Activated naive CD4-positive, alpha-beta T cell treated with anti-CD3 and anti-CD28 coated beads for 36 hours (primary cell): ENCODE measurements around the gene NTRK3. TPM values are rescaled to one million over a fixed set of nuclear protein-coding genes. Genes with fewer than 3 reads are reported as not detected.

Source experiments
- CTCF ChIA-PET: fragments of 350-600 bp; sonication (Branson Sonifier 250); formaldehyde crosslinking; loops from one replicate; lab custom pipeline; 2021; ENCODE audit warnings: antibody characterized with exemption; lab: Charles Lee
- DNase-seq: peaks from one replicate; pipeline ENCODE4 v3.0.0-alpha.2; 2020
- H3K27ac Mint-ChIP-seq: one replicate; pipeline ENCODE4 v1.8.0; 2021; ENCODE audit warnings: mild to moderate bottlenecking, mixed read lengths
- H3K27me3 Mint-ChIP-seq: one replicate; pipeline ENCODE4 v1.8.0; 2021; ENCODE audit warnings: low read depth, mixed read lengths
- H3K36me3 Mint-ChIP-seq: one replicate; pipeline ENCODE4 v1.8.0; 2021; ENCODE audit warnings: low read depth, mixed read lengths
- H3K4me1 Mint-ChIP-seq: one replicate; pipeline ENCODE4 v1.8.0; 2021; ENCODE audit warnings: low read depth, mixed read lengths
- H3K4me3 Mint-ChIP-seq: one replicate; pipeline ENCODE4 v1.8.0; 2021; ENCODE audit warnings: mild to moderate bottlenecking, moderate library complexity, mixed read lengths
- H3K9me3 Mint-ChIP-seq: one replicate; pipeline ENCODE4 v1.8.0; 2021; ENCODE audit warnings: mixed read lengths
- intact Hi-C: fragments of 100-400 bp; cut with micrococcal nuclease; formaldehyde crosslinking; loops from one replicate; pipeline ENCODE4 v1.15.1; 2023
- total RNA-seq, 2 experiments: library from RNA; stranded (reverse); gene quantifications; one replicate each; pipeline ENCODE4 v1.2.3, GENCODE V29; 2021

NTRK3 gene
- total RNA-seq, 2 experiments from 2014 or later: 0.95 to 1.4 TPM

GRCh38 chr15:88011533-88011932, 245.0 kb downstream of the NTRK3 start:
- intact Hi-C loops: no loop called here
- DNase-seq: no peak
- H3K4me1 Mint-ChIP-seq: no peaks in the 10 kb centered on the region
- no peaks in the 10 kb centered on the region for H3K36me3 Mint-ChIP-seq
- H3K9me3 Mint-ChIP-seq: no peaks in the 10 kb centered on the region
- no peak overlapping the region for H3K27ac Mint-ChIP-seq
- H3K4me3 Mint-ChIP-seq: no peak overlapping the region
- CTCF ChIA-PET: no interaction called here
- no peaks in the 10 kb centered on the region for H3K27me3 Mint-ChIP-seq

GRCh38 chr15:88006146-88006545, 250.4 kb downstream of the NTRK3 start:
- Mint-ChIP-seq H3K36me3 (no peaks in the 10 kb centered on the region), H3K27me3 (no peaks in the 10 kb centered on the region), H3K9me3 (no peaks in the 10 kb centered on the region), H3K27ac (no peak overlapping the region), H3K4me3 (no peak overlapping the region), H3K4me1 (no peaks in the 10 kb centered on the region)
- DNase-seq: no peak
- intact Hi-C loops: no loop called here
- CTCF ChIA-PET: no interaction called here

GRCh38 chr15:88004399-88004798, 252.1 kb downstream of the NTRK3 start:
- intact Hi-C loops: no loop called here
- H3K9me3 Mint-ChIP-seq: no peaks in the 10 kb centered on the region
- CTCF ChIA-PET: no interaction called here
- DNase-seq: no peak
- H3K27me3 Mint-ChIP-seq: no peaks in the 10 kb centered on the region
- H3K4me3 Mint-ChIP-seq: no peak overlapping the region
- no peak overlapping the region for H3K27ac Mint-ChIP-seq
- H3K36me3 Mint-ChIP-seq: no peaks in the 10 kb centered on the region
- no peaks in the 10 kb centered on the region for H3K4me1 Mint-ChIP-seq

GRCh38 chr15:88003541-88004327, 252.8 kb downstream of the NTRK3 start:
- intact Hi-C loops: no loop called here
- CTCF ChIA-PET: no interaction called here
- H3K9me3 Mint-ChIP-seq: no peaks in the 10 kb centered on the region
- no peak overlapping the region for H3K4me3 Mint-ChIP-seq
- no peak for DNase-seq
- H3K27me3 Mint-ChIP-seq: no peaks in the 10 kb centered on the region
- H3K4me1 Mint-ChIP-seq: no peaks in the 10 kb centered on the region
- no peak overlapping the region for H3K27ac Mint-ChIP-seq
- no peaks in the 10 kb centered on the region for H3K36me3 Mint-ChIP-seq

GRCh38 chr15:88002706-88003105, 253.8 kb downstream of the NTRK3 start:
- Mint-ChIP-seq H3K4me3 (no peak overlapping the region), H3K4me1 (no peaks in the 10 kb centered on the region), H3K27me3 (no peaks in the 10 kb centered on the region), H3K27ac (no peak overlapping the region), H3K36me3 (no peaks in the 10 kb centered on the region), H3K9me3 (no peaks in the 10 kb centered on the region)
- DNase-seq: no peak
- intact Hi-C loops: no loop called here
- CTCF ChIA-PET: no interaction called here

- no peak overlapping the region for H3K27ac Mint-ChIP-seq
- no peaks in the 10 kb centered on the region for H3K36me3 Mint-ChIP-seq
- no peaks in the 10 kb centered on the region for H3K9me3 Mint-ChIP-seq
- H3K4me1 Mint-ChIP-seq: no peaks in the 10 kb centered on the region
- DNase-seq: no peak
- intact Hi-C loops: no loop called here
- H3K27me3 Mint-ChIP-seq: no peaks in the 10 kb centered on the region
- CTCF ChIA-PET: no interaction called here
- no peak overlapping the region for H3K4me3 Mint-ChIP-seq
Observed at GRCh38 chr15:87998630-87999029, 257.9 kb downstream of the NTRK3 start.

GRCh38 chr15:87986776-87987175, 269.8 kb downstream of the NTRK3 start:
- no peaks in the 10 kb centered on the region for H3K9me3 Mint-ChIP-seq
- H3K36me3 Mint-ChIP-seq: no peaks in the 10 kb centered on the region
- no peak for DNase-seq
- no peaks in the 10 kb centered on the region for H3K4me1 Mint-ChIP-seq
- no peak overlapping the region for H3K27ac Mint-ChIP-seq
- intact Hi-C loops: no loop called here
- H3K27me3 Mint-ChIP-seq: peaks cover 2% of the 10 kb centered on the region
- CTCF ChIA-PET: no interaction called here
- H3K4me3 Mint-ChIP-seq: no peak overlapping the region

GRCh38 chr15:87985451-87985850, 271.1 kb downstream of the NTRK3 start:
- Mint-ChIP-seq H3K27me3 (peaks cover 2% of the 10 kb centered on the region), H3K4me3 (no peak overlapping the region), H3K9me3 (no peaks in the 10 kb centered on the region), H3K4me1 (no peaks in the 10 kb centered on the region), H3K27ac (no peak overlapping the region), H3K36me3 (no peaks in the 10 kb centered on the region)
- CTCF ChIA-PET: no interaction called here
- intact Hi-C loops: no loop called here
- DNase-seq: no peak

GRCh38 chr15:87981969-87982368, 274.6 kb downstream of the NTRK3 start:
- no peak overlapping the region for H3K27ac Mint-ChIP-seq
- no peak for DNase-seq
- no peaks in the 10 kb centered on the region for H3K4me1 Mint-ChIP-seq
- no peaks in the 10 kb centered on the region for H3K9me3 Mint-ChIP-seq
- CTCF ChIA-PET: no interaction called here
- H3K4me3 Mint-ChIP-seq: no peak overlapping the region
- H3K27me3 Mint-ChIP-seq: peaks cover 3% of the 10 kb centered on the region
- no peaks in the 10 kb centered on the region for H3K36me3 Mint-ChIP-seq
- intact Hi-C loops: no loop called here

GRCh38 chr15:87977907-87978306, 278.6 kb downstream of the NTRK3 start:
- Mint-ChIP-seq H3K36me3 (no peaks in the 10 kb centered on the region), H3K27ac (no peak overlapping the region), H3K27me3 (peaks cover 2% of the 10 kb centered on the region), H3K4me3 (no peak overlapping the region), H3K9me3 (no peaks in the 10 kb centered on the region), H3K4me1 (no peaks in the 10 kb centered on the region)
- intact Hi-C loops: no loop called here
- CTCF ChIA-PET: no interaction called here
- no peak for DNase-seq

GRCh38 chr15:87976552-87976951, 280.0 kb downstream of the NTRK3 start:
- Mint-ChIP-seq H3K9me3 (no peaks in the 10 kb centered on the region), H3K4me3 (no peak overlapping the region), H3K36me3 (no peaks in the 10 kb centered on the region), H3K27me3 (peaks cover 2% of the 10 kb centered on the region), H3K27ac (no peak overlapping the region), H3K4me1 (no peaks in the 10 kb centered on the region)
- intact Hi-C loops: no loop called here
- DNase-seq: no peak
- CTCF ChIA-PET: no interaction called here

- intact Hi-C loops: no loop called here
- CTCF ChIA-PET: no interaction called here
- H3K27me3 Mint-ChIP-seq: peaks cover 2% of the 10 kb centered on the region
- H3K4me3 Mint-ChIP-seq: no peak overlapping the region
- no peaks in the 10 kb centered on the region for H3K4me1 Mint-ChIP-seq
- H3K9me3 Mint-ChIP-seq: no peaks in the 10 kb centered on the region
- H3K27ac Mint-ChIP-seq: no peak overlapping the region
- H3K36me3 Mint-ChIP-seq: no peaks in the 10 kb centered on the region
- no peak for DNase-seq
Observed at GRCh38 chr15:87973501-87974215, 282.9 kb downstream of the NTRK3 start.

GRCh38 chr15:87971076-87971475, 285.5 kb downstream of the NTRK3 start:
- Mint-ChIP-seq H3K4me1 (no peaks in the 10 kb centered on the region), H3K9me3 (no peaks in the 10 kb centered on the region), H3K36me3 (no peaks in the 10 kb centered on the region), H3K27me3 (no peaks in the 10 kb centered on the region), H3K4me3 (no peak overlapping the region), H3K27ac (no peak overlapping the region)
- DNase-seq: no peak
- intact Hi-C loops: no loop called here
- CTCF ChIA-PET: no interaction called here
